ENCODE data around the gene ZBTB4.

The ZBTB4 gene

DNA sequence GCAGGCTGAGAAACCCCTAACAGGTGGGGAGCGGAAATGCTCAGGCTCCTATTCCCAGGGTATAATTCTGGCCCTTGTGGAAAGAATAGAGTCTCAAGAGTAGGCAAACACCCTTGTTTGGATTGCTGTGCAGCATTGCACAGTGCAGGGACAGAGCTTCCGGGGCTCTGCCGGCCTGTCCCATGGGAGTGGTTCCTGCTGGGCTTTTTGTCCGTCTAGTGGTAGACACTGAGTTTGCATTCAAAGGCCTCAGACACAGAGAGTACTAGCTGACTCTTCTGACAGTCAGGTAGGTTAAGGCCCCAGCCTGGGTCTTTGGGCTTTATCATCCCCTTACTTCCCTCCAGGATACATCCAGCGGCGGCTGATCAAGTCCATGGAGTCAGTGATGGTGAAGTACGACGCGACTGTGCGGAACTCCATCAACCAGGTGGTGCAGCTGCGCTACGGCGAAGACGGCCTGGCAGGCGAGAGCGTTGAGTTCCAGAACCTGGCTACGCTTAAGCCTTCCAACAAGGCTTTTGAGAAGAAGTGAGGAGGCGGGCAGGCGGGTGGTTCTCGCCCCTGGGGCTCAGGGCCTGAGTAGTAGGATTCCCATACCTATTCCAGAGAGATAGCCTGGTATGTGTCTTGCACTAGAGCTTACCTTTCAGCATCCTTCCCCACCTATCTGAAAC lies 22.9 kb upstream of the ZBTB4 start:
- FAIRE-seq (no peak), DNase-seq (ENCODE audit: insufficient read length, low spot score) (no peak)
- TF ChIP-seq, protein P1, sequence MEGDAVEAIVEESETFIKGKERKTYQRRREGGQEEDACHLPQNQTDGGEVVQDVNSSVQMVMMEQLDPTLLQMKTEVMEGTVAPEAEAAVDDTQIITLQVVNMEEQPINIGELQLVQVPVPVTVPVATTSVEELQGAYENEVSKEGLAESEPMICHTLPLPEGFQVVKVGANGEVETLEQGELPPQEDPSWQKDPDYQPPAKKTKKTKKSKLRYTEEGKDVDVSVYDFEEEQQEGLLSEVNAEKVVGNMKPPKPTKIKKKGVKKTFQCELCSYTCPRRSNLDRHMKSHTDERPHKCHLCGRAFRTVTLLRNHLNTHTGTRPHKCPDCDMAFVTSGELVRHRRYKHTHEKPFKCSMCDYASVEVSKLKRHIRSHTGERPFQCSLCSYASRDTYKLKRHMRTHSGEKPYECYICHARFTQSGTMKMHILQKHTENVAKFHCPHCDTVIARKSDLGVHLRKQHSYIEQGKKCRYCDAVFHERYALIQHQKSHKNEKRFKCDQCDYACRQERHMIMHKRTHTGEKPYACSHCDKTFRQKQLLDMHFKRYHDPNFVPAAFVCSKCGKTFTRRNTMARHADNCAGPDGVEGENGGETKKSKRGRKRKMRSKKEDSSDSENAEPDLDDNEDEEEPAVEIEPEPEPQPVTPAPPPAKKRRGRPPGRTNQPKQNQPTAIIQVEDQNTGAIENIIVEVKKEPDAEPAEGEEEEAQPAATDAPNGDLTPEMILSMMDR (IDR thresholded peaks at IDR 0.05; ENCODE audit: insufficient read depth, missing control alignments): no peak

DNA sequence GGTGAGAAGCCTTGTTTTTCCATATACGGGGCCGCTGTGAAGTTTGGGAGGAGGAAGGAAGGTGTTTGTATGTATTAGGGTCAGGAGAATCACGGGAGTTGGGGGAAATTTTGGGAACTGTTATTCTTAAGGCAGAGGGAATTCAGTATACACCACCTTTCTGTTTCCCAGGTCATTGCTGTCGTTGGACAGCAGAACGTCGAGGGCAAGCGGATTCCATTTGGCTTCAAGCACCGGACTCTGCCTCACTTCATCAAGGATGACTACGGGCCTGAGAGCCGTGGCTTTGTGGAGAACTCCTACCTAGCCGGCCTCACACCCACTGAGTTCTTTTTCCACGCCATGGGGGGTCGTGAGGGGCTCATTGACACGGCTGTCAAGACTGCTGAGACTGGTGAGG lies 22.3 kb upstream of the ZBTB4 start:
- TF ChIP-seq, protein P1 (IDR thresholded peaks at IDR 0.05; ENCODE audit: insufficient read depth, missing control alignments): no peak
- DNase-seq (ENCODE audit: insufficient read length, low spot score) (no peak), FAIRE-seq (no peak)

DNA sequence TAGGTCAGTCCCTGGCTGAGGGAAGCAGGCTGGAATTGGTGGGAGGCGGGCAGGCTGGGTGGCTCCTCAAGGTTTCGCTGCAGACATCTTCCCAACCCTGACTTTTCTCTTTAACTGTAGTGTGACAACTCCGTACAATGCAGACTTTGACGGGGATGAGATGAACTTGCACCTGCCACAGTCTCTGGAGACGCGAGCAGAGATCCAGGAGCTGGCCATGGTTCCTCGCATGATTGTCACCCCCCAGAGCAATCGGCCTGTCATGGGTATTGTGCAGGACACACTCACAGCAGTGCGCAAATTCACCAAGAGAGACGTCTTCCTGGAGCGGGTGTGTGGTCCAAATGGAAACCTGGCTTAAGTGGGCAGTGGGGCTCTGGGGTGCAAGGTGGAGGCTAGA lies 19.7 kb upstream of the ZBTB4 start:
- TF ChIP-seq, protein P1 (IDR thresholded peaks at IDR 0.05; ENCODE audit: insufficient read depth, missing control alignments): no peak

DNA sequence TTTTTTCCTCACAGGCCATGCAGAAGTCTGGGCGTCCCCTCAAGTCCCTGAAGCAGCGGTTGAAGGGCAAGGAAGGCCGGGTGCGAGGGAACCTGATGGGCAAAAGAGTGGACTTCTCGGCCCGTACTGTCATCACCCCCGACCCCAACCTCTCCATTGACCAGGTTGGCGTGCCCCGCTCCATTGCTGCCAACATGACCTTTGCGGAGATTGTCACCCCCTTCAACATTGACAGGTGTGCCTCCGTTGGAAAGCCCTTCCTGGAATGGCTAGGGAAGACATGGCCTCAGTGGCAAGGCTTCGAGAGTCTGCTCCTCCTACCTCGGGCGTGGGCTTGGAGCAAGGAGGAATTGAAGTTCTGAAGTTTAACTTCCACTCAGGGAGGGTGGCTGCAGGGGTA lies 18.2 kb upstream of the ZBTB4 start:
- FAIRE-seq (no peak), DNase-seq (ENCODE audit: insufficient read length, low spot score) (no peak)
- TF ChIP-seq, protein P1 (IDR thresholded peaks at IDR 0.05; ENCODE audit: insufficient read depth, missing control alignments): no peak

More for the DNA sequence above, 19.7 kb upstream of the ZBTB4 start:
- DNase-seq (ENCODE audit: insufficient read length, low spot score) (no peak), FAIRE-seq (no peak)

DNA sequence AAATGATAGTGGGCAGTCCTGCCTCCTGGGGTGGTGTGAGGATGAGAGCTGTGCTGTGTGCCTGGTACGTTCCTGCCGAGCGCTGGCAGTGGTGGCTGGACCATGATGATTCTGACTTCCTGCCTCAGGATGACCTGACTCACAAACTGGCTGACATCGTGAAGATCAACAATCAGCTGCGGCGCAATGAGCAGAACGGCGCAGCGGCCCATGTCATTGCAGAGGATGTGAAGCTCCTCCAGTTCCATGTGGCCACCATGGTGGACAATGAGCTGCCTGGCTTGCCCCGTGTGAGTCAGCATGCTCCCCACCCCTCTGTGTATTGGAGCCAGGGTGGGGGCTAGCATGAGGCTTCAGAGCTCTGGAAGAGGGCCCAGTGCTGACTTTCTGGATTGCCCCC lies 17.8 kb upstream of the ZBTB4 start:
- TF ChIP-seq, protein P1 (IDR thresholded peaks at IDR 0.05; ENCODE audit: insufficient read depth, missing control alignments): no peak
- FAIRE-seq (no peak), DNase-seq (ENCODE audit: insufficient read length, low spot score) (no peak)

DNA sequence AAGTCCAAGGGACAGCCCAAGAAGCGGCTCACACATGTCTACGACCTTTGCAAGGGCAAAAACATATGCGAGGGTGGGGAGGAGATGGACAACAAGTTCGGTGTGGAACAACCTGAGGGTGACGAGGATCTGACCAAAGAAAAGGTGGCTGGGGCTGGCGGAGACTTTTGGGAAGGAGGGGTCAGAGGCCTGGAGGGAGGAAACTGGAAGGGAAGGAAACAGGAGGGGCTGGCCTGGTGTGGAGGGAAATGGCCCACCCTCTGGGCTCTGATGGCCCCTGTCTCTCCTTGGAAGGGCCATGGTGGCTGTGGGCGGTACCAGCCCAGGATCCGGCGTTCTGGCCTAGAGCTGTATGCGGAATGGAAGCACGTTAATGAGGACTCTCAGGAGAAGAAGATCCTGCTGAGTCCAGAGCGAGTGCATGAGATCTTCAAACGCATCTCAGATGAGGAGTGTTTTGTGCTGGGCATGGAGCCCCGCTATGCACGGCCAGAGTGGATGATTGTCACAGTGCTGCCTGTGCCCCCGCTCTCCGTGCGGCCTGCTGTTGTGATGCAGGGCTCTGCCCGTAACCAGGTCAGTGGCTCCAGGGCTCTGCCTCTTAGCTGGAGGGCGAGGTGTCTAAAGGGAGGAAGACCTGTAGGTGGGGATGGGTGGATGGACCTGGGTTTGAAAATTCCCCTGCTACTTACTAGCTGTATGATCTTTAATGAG lies 17.2 kb upstream of the ZBTB4 start:
- no peak for DNase-seq (ENCODE audit: insufficient read length, low spot score)
- TF ChIP-seq, protein P1 (IDR thresholded peaks at IDR 0.05; ENCODE audit: insufficient read depth, missing control alignments): no peak
- no peak for FAIRE-seq

DNA sequence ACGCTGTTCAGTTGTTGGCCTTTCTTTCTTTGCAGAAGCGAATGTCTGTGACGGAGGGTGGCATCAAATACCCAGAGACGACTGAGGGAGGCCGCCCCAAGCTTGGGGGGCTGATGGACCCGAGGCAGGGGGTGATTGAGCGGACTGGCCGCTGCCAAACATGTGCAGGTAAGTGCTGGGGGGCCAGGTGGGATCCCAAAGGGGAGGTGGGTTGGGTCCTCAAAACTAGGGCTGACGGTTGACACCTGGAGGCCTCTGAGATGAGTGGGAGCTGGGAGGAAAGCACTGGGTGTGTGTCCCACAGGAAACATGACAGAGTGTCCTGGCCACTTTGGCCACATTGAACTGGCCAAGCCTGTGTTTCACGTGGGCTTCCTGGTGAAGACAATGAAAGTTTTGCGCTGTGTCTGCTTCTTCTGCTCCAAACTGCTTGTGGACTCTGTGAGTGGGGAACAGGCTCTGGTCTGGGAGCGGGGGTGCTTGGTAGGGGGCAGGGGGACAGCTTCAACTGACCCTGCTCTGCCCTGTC lies 16.5 kb upstream of the ZBTB4 start:
- DNase-seq (ENCODE audit: insufficient read length, low spot score) (no peak), FAIRE-seq (no peak)
- TF ChIP-seq, protein P1 (IDR thresholded peaks at IDR 0.05; ENCODE audit: insufficient read depth, missing control alignments): no peak
